Renal pelvis (tissue), 4 donors: Measurements from ENCODE around the gene MOB3C. TPM values are rescaled to one million over a fixed set of nuclear protein-coding genes. Genes with fewer than 3 reads are reported as not detected.
A peak's percentile ranks its signal among the peaks of the same experiment; 100 is the strongest.

Source experiments
- DNase-seq: peaks from one replicate; pipeline ENCODE4 v3.0.0-alpha.2; 2013
- polyA plus RNA-seq, 3 donors: library from polyadenylated mRNA; unstranded; fragments of 120-200 nt; gene quantifications; one replicate each; pipeline ENCODE4 v1.2.1, GENCODE V29; 2013; ENCODE audit not compliant: insufficient read length in 3 of 3

MOB3C gene
- polyA plus RNA-seq, 3 donors, result 11.3 to 13.0 (median 12.3) TPM

GRCh38 chr1:46612937-46613660 lies 3.5 kb downstream of the MOB3C start:
- no peak for DNase-seq

GRCh38 chr1:46611691-46612221 lies 4.9 kb downstream of the MOB3C start:
- no peak for DNase-seq

- no peak for DNase-seq
Measured at GRCh38 chr1:46607345-46608130, 9.1 kb downstream of the MOB3C start.

GRCh38 chr1:46606255-46606965 lies 10.2 kb downstream of the MOB3C start:
- DNase-seq, result no peak

- DNase-seq, result no peak
Measured at GRCh38 chr1:46605232-46605631, 11.4 kb downstream of the MOB3C start.

GRCh38 chr1:46603858-46604549 lies 12.6 kb downstream of the MOB3C start, which contains the start of gene MKNK1:
Gene MKNK1, minus strand, starts transcription at chr1:46604268. Its CDS starts 20,941 bp downstream, at chr1:46583327.
- DNase-seq, result peak; percentile 94

- no peak for DNase-seq
Measured at GRCh38 chr1:46603481-46603857, 13.1 kb downstream of the MOB3C start.

- no peak for DNase-seq
Measured at GRCh38 chr1:46601257-46602007, 15.2 kb downstream of the MOB3C start.

GRCh38 chr1:46599059-46599970 lies 17.3 kb downstream of the MOB3C start:
- no peak for DNase-seq

GRCh38 chr1:46596846-46597245 lies 19.8 kb downstream of the MOB3C start:
- DNase-seq, result no peak

- DNase-seq, result no peak
Measured at GRCh38 chr1:46596036-46596435, 20.6 kb downstream of the MOB3C start.

GRCh38 chr1:46595127-46595526 lies 21.5 kb downstream of the MOB3C start:
- DNase-seq, result no peak

- no peak for DNase-seq
Measured at GRCh38 chr1:46594063-46594462, 22.5 kb downstream of the MOB3C start.

- DNase-seq, result no peak
Measured at GRCh38 chr1:46592823-46593222, 23.8 kb downstream of the MOB3C start.

- DNase-seq, result no peak
Measured at GRCh38 chr1:46589529-46589928, 27.1 kb downstream of the MOB3C start.

GRCh38 chr1:46587069-46587468 lies 29.5 kb downstream of the MOB3C start:
- DNase-seq, result no peak

GRCh38 chr1:46585312-46585938 lies 31.2 kb downstream of the MOB3C start:
- no peak for DNase-seq

GRCh38 chr1:46583494-46583893 lies 33.1 kb downstream of the MOB3C start:
- no peak for DNase-seq

GRCh38 chr1:46582972-46583371 lies 33.6 kb downstream of the MOB3C start:
- DNase-seq, result no peak
